HCT116 (cell line): ENCODE measurements around the gene C16orf90. TPM values are rescaled to one million over a fixed set of nuclear protein-coding genes. Genes with fewer than 3 reads are reported as not detected.

Experiments used
- ATAC-seq: fragments of 200-7000 bp; cut with Tn5 transposase; 2 replicates; pipeline ENCODE4 v1.9.1; 2020; ENCODE audit warnings: mild to moderate bottlenecking, moderate library complexity
- BruUV-seq: library from RNA; stranded (reverse); fragments of 400-500 nt; replicated peaks from 2 replicates; lab custom pipeline; 2021; lab: Mats Ljungman, UMichigan
- CTCF ChIA-PET: fragments of 300-600 bp; sonication (Branson Sonifier 250); formaldehyde crosslinking; loops from one replicate; lab custom pipeline; 2021; ENCODE audit warnings: antibody characterized with exemption; lab: Charles Lee
- POLR2A ChIA-PET: fragments of 300-600, 350-600 bp; sonication (Branson Sonifier 250); formaldehyde crosslinking; loops from one replicate; lab custom pipeline; 2021; ENCODE audit warnings: antibody characterized with exemption; lab: Charles Lee
- RAD21 ChIA-PET, 2 experiments: fragments of 300-600 bp; sonication (Branson Sonifier 250); formaldehyde crosslinking; loops; one replicate each; lab custom pipeline; 2023; ENCODE audit warnings: low total read pairs in 2 of 2; ENCODE audit not compliant: uncharacterized antibody in 2 of 2, unreplicated experiment in 2 of 2, low non-redundant PET in 1 of 2; lab: Charles Lee
- DNase-seq: peaks from one replicate; pipeline ENCODE4 v3.0.0-alpha.2; 2010; ENCODE audit warnings: low read depth, low spot score
- H2AFZ ChIP-seq: fragments of 200-600 bp; shearing (Covaris generic), sonication (generic); 2 replicates; pipeline ENCODE4 v1.6.1; 2017; ENCODE audit warnings: low read depth, mixed run types, mixed read lengths, antibody characterized with exemption, low read length; ENCODE audit not compliant: poor library complexity, severe bottlenecking
- H3K27ac ChIP-seq: 2 replicates; pipeline ENCODE4 v1.5.1; 2012; ENCODE audit warnings: low read depth, low read length
- H3K27me3 ChIP-seq: fragments of 200-600 bp; sonication (generic); 2 replicates; pipeline ENCODE4 v1.6.1; 2016; ENCODE audit warnings: mixed run types, low read length, mixed read lengths; ENCODE audit not compliant: insufficient read depth
- H3K36me3 ChIP-seq, 2 experiments: fragments of 200-500 bp in 1 of 2; fragments of 200-600 bp in 1 of 2; sonication (Bioruptor generic) in 1 of 2; sonication (generic) in 1 of 2; 2 replicates each; pipeline versions ENCODE4 v1.5.1 to v1.6.1; 2014 to 2016; ENCODE audit warnings: low read length in 2 of 2, inconsistent platforms in 1 of 2, mixed read lengths in 1 of 2, mixed run types in 1 of 2; ENCODE audit not compliant: insufficient read depth in 2 of 2, control insufficient read depth in 1 of 2
- H3K4me1 ChIP-seq, 2 experiments: fragments of 200-600 bp in 1 of 2; sonication (generic) in 1 of 2; 2 replicates each; pipeline versions ENCODE4 v1.5.1 to v1.6.1; 2012 to 2017; ENCODE audit warnings: low read length in 2 of 2, inconsistent platforms in 1 of 2, mild to moderate bottlenecking in 1 of 2, mixed read lengths in 1 of 2, mixed run types in 1 of 2, moderate library complexity in 1 of 2; ENCODE audit not compliant: insufficient read depth in 2 of 2, control insufficient read depth in 1 of 2
- H3K4me2 ChIP-seq: fragments of 200-600 bp; sonication (generic); 2 replicates; pipeline ENCODE4 v1.6.1; 2017; ENCODE audit warnings: mixed run types, low read length, mixed read lengths
- H3K4me3 ChIP-seq, 2 experiments: fragments of 200-600 bp in 1 of 2; sonication (generic) in 1 of 2; replicated peaks in 1 of 2; 2 replicates each; pipeline ENCODE4 v1.5.1; 2011 to 2016; ENCODE audit warnings: low read length in 2 of 2, control low read depth in 1 of 2, low read depth in 1 of 2, mild to moderate bottlenecking in 1 of 2, mixed read lengths in 1 of 2, mixed run types in 1 of 2
- H3K79me2 ChIP-seq: fragments of 200-600 bp; sonication (generic); 2 replicates; pipeline ENCODE4 v1.6.1; 2017; ENCODE audit warnings: mild to moderate bottlenecking, mixed run types, low read length, moderate library complexity, mixed read lengths; ENCODE audit not compliant: insufficient read depth
- H3K9ac ChIP-seq: fragments of 200-600 bp; sonication (generic); 2 replicates; pipeline ENCODE4 v1.6.1; 2016; ENCODE audit warnings: low read length, mixed read lengths
- H3K9me2 ChIP-seq: fragments of 200-600 bp; sonication (generic), shearing (Covaris generic); 2 replicates; pipeline ENCODE4 v1.6.1; 2017; ENCODE audit warnings: mixed run types, mild to moderate bottlenecking, moderate library complexity; ENCODE audit not compliant: insufficient read depth
- H3K9me3 ChIP-seq, 2 experiments: fragments of 200-500 bp in 1 of 2; fragments of 200-600 bp in 1 of 2; sonication (Bioruptor generic) in 1 of 2; sonication (generic) in 1 of 2; 2 replicates each; pipeline ENCODE4 v1.6.1; 2014 to 2017; ENCODE audit warnings: low read length in 2 of 2, mixed read lengths in 2 of 2, inconsistent platforms in 1 of 2, low read depth in 1 of 2, mild to moderate bottlenecking in 1 of 2, mixed run types in 1 of 2, moderate library complexity in 1 of 2; ENCODE audit not compliant: control insufficient read depth in 1 of 2, insufficient read depth in 1 of 2
- H4K20me1 ChIP-seq: fragments of 200-600 bp; sonication (generic), shearing (Covaris generic); 2 replicates; pipeline ENCODE4 v1.6.1; 2017; ENCODE audit warnings: mixed run types, mild to moderate bottlenecking, moderate library complexity; ENCODE audit not compliant: insufficient read depth
- CBX3 ChIP-seq: IDR thresholded peaks from 2 replicates; pipeline ENCODE4 v1.6.1; 2012; ENCODE audit warnings: low read depth
- ELF1 ChIP-seq: IDR thresholded peaks from 2 replicates; pipeline ENCODE4 v1.6.1; 2012; ENCODE audit warnings: low read depth, borderline replicate concordance
- EZH2phosphoT487 ChIP-seq: fragments of 200-600 bp; IDR thresholded peaks from 2 replicates; pipeline ENCODE4 v1.6.1; 2018; ENCODE audit warnings: antibody characterized with exemption, borderline replicate concordance
- FOSL1 ChIP-seq: IDR thresholded peaks from 2 replicates; pipeline ENCODE4 v1.6.1; 2012; ENCODE audit warnings: low read depth
- POLR2AphosphoS5 ChIP-seq: IDR thresholded peaks from 2 replicates; pipeline ENCODE4 v1.6.1; 2011; ENCODE audit warnings: mild to moderate bottlenecking, low read depth, low read length, moderate library complexity
- RAD21 ChIP-seq: IDR thresholded peaks from 2 replicates; pipeline ENCODE4 v1.6.1; 2012; ENCODE audit warnings: low read depth, mild to moderate bottlenecking
- SP1 ChIP-seq: IDR thresholded peaks from 2 replicates; pipeline ENCODE4 v1.6.1; 2012; ENCODE audit warnings: low read depth
- SRF ChIP-seq: IDR thresholded peaks from 2 replicates; pipeline ENCODE4 v1.6.1; 2012; ENCODE audit warnings: low read depth
- TCF7L2 ChIP-seq: IDR thresholded peaks from 2 replicates; pipeline ENCODE4 v1.7.0; 2011; ENCODE audit warnings: borderline replicate concordance, inconsistent platforms; ENCODE audit not compliant: insufficient read depth, insufficient read length; ENCODE audit errors: extremely low read depth
- YY1 ChIP-seq: IDR thresholded peaks from 2 replicates; pipeline ENCODE4 v1.6.1; 2011; ENCODE audit warnings: low read length, low read depth, moderate library complexity, mild to moderate bottlenecking; ENCODE audit not compliant: insufficient replicate concordance; ENCODE audit errors: extremely low read depth
- ZNF274 ChIP-seq: fragments of 200-500 bp; sonication (Bioruptor generic); IDR thresholded peaks from 2 replicates; pipeline ENCODE4 v1.6.1; 2014; ENCODE audit warnings: mild to moderate bottlenecking, low read depth, low read length, inconsistent platforms
- intact Hi-C: fragments of 100-400 bp; cut with micrococcal nuclease; formaldehyde crosslinking; loops from 2 replicates; pipeline ENCODE4 v1.10.0; 2022
- total RNA-seq: library from RNA; stranded (reverse); gene quantifications from one replicate; pipeline ENCODE4 v1.2.1, GENCODE V29; 2021; ENCODE audit not compliant: unreplicated experiment
- TF ChIP-seq, protein P1 (sequence below): IDR thresholded peaks from 2 replicates; pipeline ENCODE4 v1.6.1; 2012
- TF ChIP-seq, protein P2 (sequence below): IDR thresholded peaks from 2 replicates; pipeline ENCODE4 v1.6.1; 2012
- TF ChIP-seq, protein P3 (sequence below): IDR thresholded peaks from 2 replicates; pipeline ENCODE4 v1.6.1; 2011; ENCODE audit warnings: mild to moderate bottlenecking, low read length, moderate library complexity; ENCODE audit not compliant: insufficient replicate concordance; ENCODE audit errors: extremely low read depth
- TF ChIP-seq, protein P4 (sequence below), 3 experiments: fragments of 200-600 bp in 1 of 3; sonication (generic) in 1 of 3; IDR thresholded peaks in 2 of 3; conservative IDR thresholded peaks in 1 of 3; 2 replicates each; pipeline ENCODE4 v1.5.1; 2012 to 2017; ENCODE audit warnings: low read depth in 2 of 3, low read length in 2 of 3, antibody characterized with exemption in 1 of 3, borderline replicate concordance in 1 of 3, control low read depth in 1 of 3, mild to moderate bottlenecking in 1 of 3, mixed read lengths in 1 of 3, mixed run types in 1 of 3, moderate library complexity in 1 of 3; ENCODE audit not compliant: insufficient read depth in 1 of 3

The C16orf90 gene
- total RNA-seq, 1 experiment from 2014 or later = not detected

GRCh38 chr16:3468501-3468900 is 26.8 kb downstream of the C16orf90 start:
- H3K27ac ChIP-seq = no peak overlapping the region
- intact Hi-C loops = no loop called here
- no peak overlapping the region for H3K4me3 ChIP-seq
- H4K20me1 ChIP-seq = no peaks in the 10 kb centered on the region
- BruUV-seq = no TSS peak
- H3K36me3 ChIP-seq = peaks cover 5 to 15% of the 10 kb centered on the region in 2 experiments
- ChIA-PET CTCF (no interaction called here), RAD21 (no interaction called here), POLR2A (no interaction called here)
- no peaks in the 10 kb centered on the region for H3K9me2 ChIP-seq
- no peaks in the 10 kb centered on the region for H3K9me3 ChIP-seq
- H3K4me2 ChIP-seq = no peak overlapping the region
- TF ChIP-seq TCF7L2 (no peak), EZH2phosphoT487 (no peak), SRF (no peak), YY1 (no peak), ELF1 (no peak), CBX3 (no peak), RAD21 (no peak), ZNF274 (no peak), SP1 (no peak)
- TF ChIP-seq, protein P1, sequence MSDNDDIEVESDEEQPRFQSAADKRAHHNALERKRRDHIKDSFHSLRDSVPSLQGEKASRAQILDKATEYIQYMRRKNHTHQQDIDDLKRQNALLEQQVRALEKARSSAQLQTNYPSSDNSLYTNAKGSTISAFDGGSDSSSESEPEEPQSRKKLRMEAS = no peak
- H2AFZ ChIP-seq = no peak overlapping the region
- ATAC-seq (no peak), DNase-seq (no peak)
- no peaks in the 10 kb centered on the region for H3K27me3 ChIP-seq
- H3K4me1 ChIP-seq = peaks cover 4 to 5% of the 10 kb centered on the region in 2 experiments; a peak in 1 of 4 replicates
- H3K79me2 ChIP-seq = peaks cover 98% of the 10 kb centered on the region
- H3K9ac ChIP-seq = no peak overlapping the region

GRCh38 chr16:3467921-3468320 is 27.4 kb downstream of the C16orf90 start:
- no peak overlapping the region for H3K4me3 ChIP-seq
- intact Hi-C loops = no loop called here
- TF ChIP-seq FOSL1 (no peak), ELF1 (no peak), POLR2AphosphoS5 (no peak), SP1 (no peak), RAD21 (no peak), YY1 (no peak), CBX3 (no peak)
- TF ChIP-seq, protein P1 = no peak
- TF ChIP-seq, protein P2, sequence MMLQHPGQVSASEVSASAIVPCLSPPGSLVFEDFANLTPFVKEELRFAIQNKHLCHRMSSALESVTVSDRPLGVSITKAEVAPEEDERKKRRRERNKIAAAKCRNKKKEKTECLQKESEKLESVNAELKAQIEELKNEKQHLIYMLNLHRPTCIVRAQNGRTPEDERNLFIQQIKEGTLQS = no peak
- TF ChIP-seq, protein P3, sequence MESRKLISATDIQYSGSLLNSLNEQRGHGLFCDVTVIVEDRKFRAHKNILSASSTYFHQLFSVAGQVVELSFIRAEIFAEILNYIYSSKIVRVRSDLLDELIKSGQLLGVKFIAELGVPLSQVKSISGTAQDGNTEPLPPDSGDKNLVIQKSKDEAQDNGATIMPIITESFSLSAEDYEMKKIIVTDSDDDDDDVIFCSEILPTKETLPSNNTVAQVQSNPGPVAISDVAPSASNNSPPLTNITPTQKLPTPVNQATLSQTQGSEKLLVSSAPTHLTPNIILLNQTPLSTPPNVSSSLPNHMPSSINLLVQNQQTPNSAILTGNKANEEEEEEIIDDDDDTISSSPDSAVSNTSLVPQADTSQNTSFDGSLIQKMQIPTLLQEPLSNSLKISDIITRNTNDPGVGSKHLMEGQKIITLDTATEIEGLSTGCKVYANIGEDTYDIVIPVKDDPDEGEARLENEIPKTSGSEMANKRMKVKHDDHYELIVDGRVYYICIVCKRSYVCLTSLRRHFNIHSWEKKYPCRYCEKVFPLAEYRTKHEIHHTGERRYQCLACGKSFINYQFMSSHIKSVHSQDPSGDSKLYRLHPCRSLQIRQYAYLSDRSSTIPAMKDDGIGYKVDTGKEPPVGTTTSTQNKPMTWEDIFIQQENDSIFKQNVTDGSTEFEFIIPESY = no peak
- TF ChIP-seq, protein P4, sequence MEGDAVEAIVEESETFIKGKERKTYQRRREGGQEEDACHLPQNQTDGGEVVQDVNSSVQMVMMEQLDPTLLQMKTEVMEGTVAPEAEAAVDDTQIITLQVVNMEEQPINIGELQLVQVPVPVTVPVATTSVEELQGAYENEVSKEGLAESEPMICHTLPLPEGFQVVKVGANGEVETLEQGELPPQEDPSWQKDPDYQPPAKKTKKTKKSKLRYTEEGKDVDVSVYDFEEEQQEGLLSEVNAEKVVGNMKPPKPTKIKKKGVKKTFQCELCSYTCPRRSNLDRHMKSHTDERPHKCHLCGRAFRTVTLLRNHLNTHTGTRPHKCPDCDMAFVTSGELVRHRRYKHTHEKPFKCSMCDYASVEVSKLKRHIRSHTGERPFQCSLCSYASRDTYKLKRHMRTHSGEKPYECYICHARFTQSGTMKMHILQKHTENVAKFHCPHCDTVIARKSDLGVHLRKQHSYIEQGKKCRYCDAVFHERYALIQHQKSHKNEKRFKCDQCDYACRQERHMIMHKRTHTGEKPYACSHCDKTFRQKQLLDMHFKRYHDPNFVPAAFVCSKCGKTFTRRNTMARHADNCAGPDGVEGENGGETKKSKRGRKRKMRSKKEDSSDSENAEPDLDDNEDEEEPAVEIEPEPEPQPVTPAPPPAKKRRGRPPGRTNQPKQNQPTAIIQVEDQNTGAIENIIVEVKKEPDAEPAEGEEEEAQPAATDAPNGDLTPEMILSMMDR (IDR thresholded peaks at IDR 0.05 in 2 of 3, conservative IDR thresholded peaks at IDR 0.05 in 1 of 3; ENCODE audit: borderline replicate concordance in 1 of 3, insufficient read depth in 1 of 3, low read depth in 2 of 3, low read length in 2 of 3) = no peak
- TF ChIP-seq, all 23 proteins: peak for 0
- CTCF ChIA-PET = no interaction called here
- H3K9ac ChIP-seq = no peak overlapping the region
- H4K20me1 ChIP-seq = no peaks in the 10 kb centered on the region
- H3K27me3 ChIP-seq = no peaks in the 10 kb centered on the region
- peaks cover 98% of the 10 kb centered on the region for H3K79me2 ChIP-seq
- ATAC-seq (no peak), DNase-seq (no peak)
- POLR2A ChIA-PET = no interaction called here
- peaks cover 4 to 5% of the 10 kb centered on the region in 2 experiments; a peak in 1 of 4 replicates for H3K4me1 ChIP-seq
- RAD21 ChIA-PET = no interaction called here
- H3K36me3 ChIP-seq = peaks cover 5 to 15% of the 10 kb centered on the region in 2 experiments
- H3K4me2 ChIP-seq = no peak overlapping the region
- BruUV-seq = no TSS peak
- no peak overlapping the region for H2AFZ ChIP-seq
- H3K9me3 ChIP-seq = no peaks in the 10 kb centered on the region
- no peak overlapping the region for H3K27ac ChIP-seq
- no peaks in the 10 kb centered on the region for H3K9me2 ChIP-seq
